Measurements from ENCODE around the gene MRPL40.

The MRPL40 gene

DNA sequence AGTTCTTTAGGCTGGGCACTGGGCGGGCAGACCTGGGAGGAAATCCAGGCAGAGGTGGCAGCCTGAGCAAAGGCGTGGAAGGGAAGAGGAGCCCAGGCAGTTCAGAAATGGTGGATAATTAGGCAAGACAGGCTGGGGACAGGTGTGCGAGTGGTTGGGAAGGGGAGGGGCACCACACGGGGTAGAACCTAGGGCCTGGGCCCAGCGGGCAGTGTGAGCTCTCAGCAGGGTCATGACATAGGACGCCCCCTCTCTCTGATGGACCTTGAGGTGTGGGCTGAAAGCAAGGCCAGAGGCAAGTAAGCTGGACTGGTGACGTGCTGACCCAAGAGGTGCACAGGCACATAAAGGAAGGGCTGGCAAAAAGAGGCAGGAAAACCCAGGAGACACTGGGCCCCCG lies 39.9 kb downstream of the MRPL40 start:
- no peak for DNase-seq (ENCODE audit: low read depth)
- TF ChIP-seq, protein P1, sequence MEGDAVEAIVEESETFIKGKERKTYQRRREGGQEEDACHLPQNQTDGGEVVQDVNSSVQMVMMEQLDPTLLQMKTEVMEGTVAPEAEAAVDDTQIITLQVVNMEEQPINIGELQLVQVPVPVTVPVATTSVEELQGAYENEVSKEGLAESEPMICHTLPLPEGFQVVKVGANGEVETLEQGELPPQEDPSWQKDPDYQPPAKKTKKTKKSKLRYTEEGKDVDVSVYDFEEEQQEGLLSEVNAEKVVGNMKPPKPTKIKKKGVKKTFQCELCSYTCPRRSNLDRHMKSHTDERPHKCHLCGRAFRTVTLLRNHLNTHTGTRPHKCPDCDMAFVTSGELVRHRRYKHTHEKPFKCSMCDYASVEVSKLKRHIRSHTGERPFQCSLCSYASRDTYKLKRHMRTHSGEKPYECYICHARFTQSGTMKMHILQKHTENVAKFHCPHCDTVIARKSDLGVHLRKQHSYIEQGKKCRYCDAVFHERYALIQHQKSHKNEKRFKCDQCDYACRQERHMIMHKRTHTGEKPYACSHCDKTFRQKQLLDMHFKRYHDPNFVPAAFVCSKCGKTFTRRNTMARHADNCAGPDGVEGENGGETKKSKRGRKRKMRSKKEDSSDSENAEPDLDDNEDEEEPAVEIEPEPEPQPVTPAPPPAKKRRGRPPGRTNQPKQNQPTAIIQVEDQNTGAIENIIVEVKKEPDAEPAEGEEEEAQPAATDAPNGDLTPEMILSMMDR (IDR thresholded peaks at IDR 0.05; ENCODE audit: low read depth, low read length, missing control alignments), result no peak
- no peak overlapping the region for H3K4me3 ChIP-seq (ENCODE audit: low read depth, low read length)
- in situ Hi-C loops (cut with HindIII; ENCODE audit: low sequenced_read_pairs), result no loop called here

DNA sequence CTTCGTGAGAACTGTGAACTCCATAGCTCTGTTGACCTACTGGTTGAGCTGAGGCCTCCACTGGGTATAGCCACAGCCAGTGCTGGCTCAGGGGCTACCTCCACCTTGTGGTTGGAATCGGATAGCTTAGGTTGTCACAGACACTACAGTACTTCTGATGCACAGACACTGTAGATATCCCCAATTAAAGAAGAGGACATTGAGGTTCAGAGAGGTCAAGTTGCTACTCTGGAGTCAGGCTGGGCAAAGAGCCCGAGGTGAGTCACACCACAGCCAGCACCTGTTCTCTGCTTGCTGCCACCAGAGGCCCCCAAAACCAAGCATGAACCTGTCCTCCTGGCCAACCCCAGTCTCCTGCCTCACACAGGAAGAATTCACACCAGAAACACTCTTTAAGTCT lies 41.2 kb downstream of the MRPL40 start:
- TF ChIP-seq, protein P1 (IDR thresholded peaks at IDR 0.05; ENCODE audit: low read depth, low read length, missing control alignments), result peak; percentile 15
- H3K4me3 ChIP-seq (ENCODE audit: low read depth, low read length), result no peak overlapping the region
- DNase-seq (ENCODE audit: low read depth), result no peak
- in situ Hi-C loops (cut with HindIII; ENCODE audit: low sequenced_read_pairs), result no loop called here

DNA sequence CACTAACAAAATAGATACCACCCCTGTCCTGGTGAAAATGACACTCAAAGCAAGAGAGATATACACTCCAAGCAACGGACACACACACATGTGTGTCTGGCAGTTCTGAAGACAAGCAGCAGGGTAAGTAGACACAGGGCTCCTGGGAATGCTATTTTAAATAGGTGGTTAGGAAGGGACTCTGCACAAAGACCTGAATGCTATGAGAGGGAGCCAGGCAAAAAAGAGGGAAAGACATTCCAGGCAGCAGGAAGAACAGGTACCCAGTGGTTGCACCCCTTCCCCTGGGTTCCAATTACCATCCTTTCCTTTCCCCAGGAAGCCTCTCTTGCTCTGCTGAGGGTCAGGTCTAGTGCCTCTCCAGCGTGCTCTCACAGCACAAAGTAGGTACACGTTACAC lies 43.7 kb downstream of the MRPL40 start:
- TF ChIP-seq, protein P1 (IDR thresholded peaks at IDR 0.05; ENCODE audit: low read depth, low read length, missing control alignments), result no peak
- in situ Hi-C loops (cut with HindIII; ENCODE audit: low sequenced_read_pairs), result no loop called here
- no peak for DNase-seq (ENCODE audit: low read depth)
- H3K4me3 ChIP-seq (ENCODE audit: low read depth, low read length), result no peak overlapping the region

DNA sequence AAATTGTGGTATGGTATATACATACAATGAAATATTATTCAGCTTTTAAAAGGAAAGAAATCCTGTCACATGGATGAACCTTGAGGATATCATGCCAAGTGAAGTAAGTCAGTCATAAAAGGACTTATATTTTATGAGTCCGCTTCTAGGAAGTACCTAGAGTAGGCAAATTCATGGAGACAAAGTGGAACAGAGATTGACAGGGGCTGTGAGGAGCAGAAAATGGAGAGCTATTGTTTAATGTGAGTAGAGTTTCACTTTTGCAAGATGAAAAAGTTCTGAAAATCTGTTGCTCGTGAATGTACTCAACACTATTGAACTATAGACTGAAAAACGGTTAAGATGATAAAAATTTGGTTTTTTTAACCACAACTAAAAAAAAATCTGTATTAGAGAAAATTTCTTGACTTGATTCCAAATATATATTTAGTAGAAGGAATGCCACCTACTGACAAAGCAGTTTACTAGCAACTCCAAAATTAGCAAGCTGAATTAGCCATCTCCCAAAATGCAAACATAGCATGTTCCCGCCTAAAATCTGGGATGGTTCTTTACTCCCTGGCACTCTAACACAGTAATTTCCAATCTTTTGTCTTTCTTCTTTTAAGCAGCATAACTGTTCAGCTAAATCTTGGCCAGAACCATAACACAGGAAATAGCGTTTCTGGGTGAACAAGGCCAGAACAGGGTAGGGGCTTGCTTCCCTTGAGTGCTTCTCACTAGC lies 45.1 kb downstream of the MRPL40 start:
- DNase-seq (ENCODE audit: low read depth), result no peak
- TF ChIP-seq, protein P1 (IDR thresholded peaks at IDR 0.05; ENCODE audit: low read depth, low read length, missing control alignments), result peak; percentile 29
- in situ Hi-C loops (cut with HindIII; ENCODE audit: low sequenced_read_pairs), result no loop called here
- H3K4me3 ChIP-seq (ENCODE audit: low read depth, low read length), result peak overlapping the region; percentile 78

DNA sequence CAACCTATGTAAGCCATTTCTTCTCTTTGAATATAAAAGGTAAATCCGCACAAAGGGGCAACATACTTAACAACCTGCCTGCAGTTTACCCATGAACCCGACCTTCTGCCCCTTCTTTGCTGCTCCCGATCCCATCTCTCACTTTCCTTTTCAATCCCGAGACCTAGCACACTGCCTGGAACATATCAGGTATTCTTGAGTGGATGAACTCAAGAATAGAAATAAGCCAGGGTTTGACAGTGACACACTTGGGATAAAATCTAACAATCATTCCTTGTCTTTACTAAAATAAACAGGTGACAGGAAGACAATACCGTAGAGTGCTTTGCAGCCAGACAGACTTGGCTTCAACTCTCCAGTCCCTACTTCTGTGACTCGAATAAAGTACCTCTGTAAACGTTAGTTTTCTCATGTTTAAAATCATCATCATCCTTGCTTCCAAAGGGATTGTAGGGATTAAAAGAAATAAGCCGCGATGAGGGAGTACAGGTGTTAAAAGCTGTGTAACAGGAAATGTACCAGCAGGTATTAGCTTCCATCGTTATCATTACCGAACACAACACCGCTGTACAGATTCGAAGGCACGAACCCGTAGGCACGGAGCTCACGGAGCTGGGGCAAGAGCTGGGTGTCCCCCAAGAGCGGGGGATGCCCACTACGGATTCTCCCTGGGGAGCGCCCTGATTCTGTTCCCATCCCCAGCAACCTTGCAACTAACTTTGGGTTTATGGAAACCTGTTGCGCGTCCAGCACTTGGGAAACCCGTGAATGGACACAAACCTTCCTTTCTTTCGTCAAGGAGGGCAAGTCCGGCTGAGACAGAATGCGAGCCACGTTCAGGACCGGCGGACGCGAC lies 45.9 kb downstream of the MRPL40 start:
- DNase-seq (ENCODE audit: low read depth), result no peak

DNA sequence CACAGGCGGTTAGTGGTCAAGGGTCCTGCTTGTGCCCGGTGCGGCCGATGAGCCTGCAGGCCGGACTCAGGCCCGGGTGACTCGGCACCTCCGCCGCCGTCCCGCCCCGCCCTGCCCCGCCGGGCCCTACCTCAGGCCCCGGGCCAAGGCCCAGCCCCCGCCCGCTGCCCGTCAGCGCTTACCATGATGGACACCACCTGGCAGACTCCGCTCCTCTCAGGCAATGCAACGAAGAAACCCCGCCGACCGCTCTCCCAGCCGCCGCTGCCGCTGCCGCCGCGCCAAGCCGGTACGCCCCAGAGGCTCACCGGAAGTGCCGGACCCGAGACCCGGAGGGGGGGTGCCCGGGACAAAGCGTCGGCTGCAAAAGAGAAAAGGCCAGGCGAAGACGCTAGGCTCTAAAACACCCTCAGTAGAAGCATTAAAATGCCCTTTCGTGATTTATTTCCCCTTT lies 46.6 kb downstream of the MRPL40 start, which contains the start of gene UFD1:
Gene UFD1, minus strand, starts transcription at position 293 of the 454 bp plus-strand sequence. Its CDS starts 108 bp downstream, at position 185.
- DNase-seq (ENCODE audit: low read depth), result peak; percentile 38
- in situ Hi-C loops (cut with HindIII; ENCODE audit: low sequenced_read_pairs), result no loop called here
- peak within 1 kb of the TSS; percentile 78 for H3K4me3 ChIP-seq (ENCODE audit: low read depth, low read length)
- TF ChIP-seq, protein P1 (IDR thresholded peaks at IDR 0.05; ENCODE audit: low read depth, low read length, missing control alignments), result no peak

More for the DNA sequence above, 45.9 kb downstream of the MRPL40 start:
- in situ Hi-C loops (cut with HindIII; ENCODE audit: low sequenced_read_pairs), result no loop called here
- TF ChIP-seq, protein P1 (IDR thresholded peaks at IDR 0.05; ENCODE audit: low read depth, low read length, missing control alignments), result no peak
- H3K4me3 ChIP-seq (ENCODE audit: low read depth, low read length), result peak overlapping the region; percentile 78

Measured in astrocyte of the cerebellum (primary cell).